OCI-LY3 (cell line): ENCODE data around the gene NAXE.
A peak's percentile ranks its signal among the peaks of the same experiment; 100 is the strongest.

Experiments
- H2AFZ ChIP-seq: fragments of 200-600, 300-600 bp; shearing (Covaris generic); 2 replicates; pipeline ENCODE4 v1.6.0; 2014; ENCODE audit warnings: antibody characterized with exemption, low read depth, low read length
- H3K27ac ChIP-seq: fragments of 200-600, 300-600 bp; sonication (generic); 2 replicates; pipeline ENCODE4 v1.5.1; 2014; ENCODE audit warnings: mild to moderate bottlenecking, low read length, moderate library complexity, mixed read lengths
- H3K27me3 ChIP-seq: fragments of 200-600, 300-600 bp; sonication (generic); 2 replicates; pipeline ENCODE4 v1.6.1; 2014; ENCODE audit warnings: low read depth, low read length, mixed read lengths
- H3K36me3 ChIP-seq: fragments of 200-600, 300-600 bp; sonication (generic); replicated peaks from 2 replicates; pipeline ENCODE3; 2014; ENCODE audit warnings: low read depth, low read length, mixed read lengths
- H3K4me1 ChIP-seq: fragments of 300-600, 200-600 bp; sonication (generic); 2 replicates; pipeline ENCODE4 v1.6.1; 2014; ENCODE audit warnings: low read length, mixed read lengths
- H3K4me2 ChIP-seq: fragments of 200-600, 300-600 bp; sonication (generic); 2 replicates; pipeline ENCODE4 v1.6.1; 2014; ENCODE audit warnings: low read length, mixed read lengths
- H3K4me3 ChIP-seq: fragments of 300-600, 200-600 bp; sonication (generic); 2 replicates; pipeline ENCODE4 v1.5.1; 2014; ENCODE audit warnings: antibody characterized with exemption, mild to moderate bottlenecking, low read length, moderate library complexity
- H3K79me2 ChIP-seq: fragments of 300-600, 200-600 bp; shearing (Covaris generic); 2 replicates; pipeline ENCODE4 v1.6.1; 2014; ENCODE audit warnings: mild to moderate bottlenecking, low read length, mixed read lengths
- H3K9ac ChIP-seq: fragments of 300-600, 200-600 bp; shearing (Covaris generic); 2 replicates; pipeline ENCODE4 v1.6.0; 2014; ENCODE audit warnings: mild to moderate bottlenecking, low read length, moderate library complexity
- H3K9me3 ChIP-seq: fragments of 200-600, 300-600 bp; shearing (Covaris generic); 2 replicates; pipeline ENCODE4 v1.6.1; 2014; ENCODE audit warnings: low read length, mixed read lengths; ENCODE audit not compliant: insufficient read depth
- H4K20me1 ChIP-seq: fragments of 200-600, 300-600 bp; sonication (generic); 2 replicates; pipeline ENCODE4 v1.6.1; 2016; ENCODE audit warnings: low read length, mixed read lengths; ENCODE audit not compliant: insufficient read depth
- EZH2phosphoT487 ChIP-seq: fragments of 200-600 bp; shearing (Covaris generic); IDR thresholded peaks from 2 replicates; pipeline ENCODE4 v1.6.1; 2018; ENCODE audit warnings: antibody characterized with exemption, mixed run types, low read depth
- TF ChIP-seq, protein P1 (sequence below): fragments of 200-600, 300-600 bp; sonication (generic); IDR thresholded peaks from 2 replicates; pipeline ENCODE4 v1.5.1; 2014; ENCODE audit warnings: antibody characterized with exemption, low read length, low read depth

NAXE gene

DNA sequence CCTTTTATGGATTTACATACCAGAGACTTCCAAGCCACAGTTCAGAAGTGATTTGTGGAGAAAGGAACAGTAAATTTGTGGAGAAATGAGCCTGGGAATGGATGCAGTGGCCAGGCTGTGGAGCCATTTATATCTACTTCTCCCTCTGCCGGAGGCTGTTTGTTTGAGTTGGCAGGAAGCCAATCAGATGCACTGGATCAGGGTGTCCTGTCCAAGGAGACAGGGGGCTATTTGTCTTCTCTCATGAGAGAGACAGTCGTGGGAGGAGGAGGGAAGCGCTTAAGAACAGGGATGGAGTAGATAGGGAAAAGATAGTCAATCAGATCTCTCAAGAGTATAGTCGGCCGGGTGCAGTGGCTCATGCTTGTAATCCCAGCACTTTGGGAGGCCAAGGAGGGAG is 24.9 kb downstream of the NAXE start:
- Histone ChIP-seq H3K27me3 (peaks cover 40% of the 10 kb centered on the region), H3K9ac (no peak overlapping the region), H3K79me2 (no peaks in the 10 kb centered on the region), H3K4me2 (no peak overlapping the region), H3K4me1 (peaks cover 10% of the 10 kb centered on the region), H3K36me3 (no peaks in the 10 kb centered on the region), H2AFZ (no peak overlapping the region), H4K20me1 (no peaks in the 10 kb centered on the region), H3K4me3 (no peak overlapping the region), H3K9me3 (no peaks in the 10 kb centered on the region), H3K27ac (no peak overlapping the region)
- no peak for TF ChIP-seq EZH2phosphoT487

DNA sequence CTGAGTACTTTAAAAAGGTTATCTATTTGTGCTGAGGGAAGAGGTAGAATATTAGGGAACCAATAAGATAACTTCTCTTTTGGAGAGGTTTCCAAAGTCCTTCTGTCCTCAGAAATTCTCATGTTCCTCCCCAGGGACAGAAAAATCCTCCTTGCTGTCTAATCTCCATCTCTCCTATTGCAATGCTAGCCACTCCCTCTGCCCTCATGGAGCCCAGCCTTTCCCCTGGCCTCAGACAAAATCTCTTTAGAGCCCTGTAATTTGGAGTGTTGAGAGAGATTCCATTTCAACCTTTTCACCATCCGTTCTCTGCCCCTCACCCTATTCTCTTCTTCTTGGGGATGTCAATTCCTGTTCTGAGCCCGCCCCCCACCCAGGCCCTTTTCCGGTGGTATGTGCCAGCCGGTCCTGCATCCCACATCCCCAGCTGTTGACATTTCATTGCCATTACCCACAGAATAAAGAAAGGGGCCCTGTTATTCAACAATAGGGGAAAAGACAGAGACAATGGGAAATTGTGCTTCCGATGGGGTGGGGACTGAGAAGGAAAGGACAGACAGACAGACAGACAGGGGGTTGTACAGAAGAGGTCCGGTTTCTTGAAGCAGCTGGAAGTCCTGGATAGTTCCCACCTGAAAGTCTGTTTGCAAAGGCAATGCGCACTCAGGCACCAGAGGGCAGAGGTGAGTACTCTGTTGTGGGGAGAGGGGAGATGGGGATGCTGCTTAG is 27.4 kb downstream of the NAXE start, which contains the start of gene HAPLN2:
Gene HAPLN2 (plus strand): TSS at position 563 of the 729 bp plus-strand sequence. CDS start 4,076 bp downstream, outside the sequence.
- Histone ChIP-seq H3K4me1 (peaks cover 10% of the 10 kb centered on the region), H2AFZ (no peak within 1 kb of the TSS), H3K9ac (no peak within 1 kb of the TSS), H3K27ac (no peak within 1 kb of the TSS), H3K4me3 (no peak within 1 kb of the TSS), H3K27me3 (peaks cover 29% of the 10 kb centered on the region), H3K79me2 (no peaks in the 10 kb centered on the region), H3K4me2 (peak within 1 kb of the TSS; percentile 17; the same call in 1 of the 2 replicates), H3K36me3 (no peaks in the 10 kb centered on the region), H3K9me3 (no peaks in the 10 kb centered on the region), H4K20me1 (no peaks in the 10 kb centered on the region)
- TF ChIP-seq, protein P1, sequence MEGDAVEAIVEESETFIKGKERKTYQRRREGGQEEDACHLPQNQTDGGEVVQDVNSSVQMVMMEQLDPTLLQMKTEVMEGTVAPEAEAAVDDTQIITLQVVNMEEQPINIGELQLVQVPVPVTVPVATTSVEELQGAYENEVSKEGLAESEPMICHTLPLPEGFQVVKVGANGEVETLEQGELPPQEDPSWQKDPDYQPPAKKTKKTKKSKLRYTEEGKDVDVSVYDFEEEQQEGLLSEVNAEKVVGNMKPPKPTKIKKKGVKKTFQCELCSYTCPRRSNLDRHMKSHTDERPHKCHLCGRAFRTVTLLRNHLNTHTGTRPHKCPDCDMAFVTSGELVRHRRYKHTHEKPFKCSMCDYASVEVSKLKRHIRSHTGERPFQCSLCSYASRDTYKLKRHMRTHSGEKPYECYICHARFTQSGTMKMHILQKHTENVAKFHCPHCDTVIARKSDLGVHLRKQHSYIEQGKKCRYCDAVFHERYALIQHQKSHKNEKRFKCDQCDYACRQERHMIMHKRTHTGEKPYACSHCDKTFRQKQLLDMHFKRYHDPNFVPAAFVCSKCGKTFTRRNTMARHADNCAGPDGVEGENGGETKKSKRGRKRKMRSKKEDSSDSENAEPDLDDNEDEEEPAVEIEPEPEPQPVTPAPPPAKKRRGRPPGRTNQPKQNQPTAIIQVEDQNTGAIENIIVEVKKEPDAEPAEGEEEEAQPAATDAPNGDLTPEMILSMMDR = peak; percentile 66
- TF ChIP-seq EZH2phosphoT487 = no peak

DNA sequence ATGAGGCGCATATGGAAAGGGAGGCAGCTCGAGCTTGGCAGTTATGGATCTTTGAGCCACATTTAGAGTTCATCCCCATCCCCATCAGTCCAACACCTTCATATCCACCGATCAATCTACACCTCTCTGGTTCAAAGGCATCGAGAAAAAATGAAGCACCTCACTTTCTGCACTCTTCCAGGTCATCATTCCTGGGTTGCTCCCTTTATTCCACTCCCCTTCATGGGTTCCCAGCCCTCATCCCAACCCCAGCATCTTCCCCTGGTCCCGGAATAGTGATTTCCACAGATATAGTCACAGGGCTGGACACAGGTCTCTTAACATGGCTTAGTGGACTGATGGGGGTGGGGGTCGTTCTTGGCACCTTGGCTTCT is 28.0 kb downstream of the NAXE start:
- peaks cover 10% of the 10 kb centered on the region for H3K4me1 ChIP-seq
- H3K4me3 ChIP-seq = no peak overlapping the region
- peak overlapping the region; percentile 17; the same call in 1 of the 2 replicates for H3K4me2 ChIP-seq
- H3K9ac ChIP-seq = no peak overlapping the region
- no peak overlapping the region for H3K27ac ChIP-seq
- H3K36me3 ChIP-seq = no peaks in the 10 kb centered on the region
- H4K20me1 ChIP-seq = no peaks in the 10 kb centered on the region
- H2AFZ ChIP-seq = no peak overlapping the region
- H3K27me3 ChIP-seq = peaks cover 29% of the 10 kb centered on the region
- TF ChIP-seq, protein P1 = no peak
- no peak for TF ChIP-seq EZH2phosphoT487
- no peaks in the 10 kb centered on the region for H3K79me2 ChIP-seq
- H3K9me3 ChIP-seq = no peaks in the 10 kb centered on the region

DNA sequence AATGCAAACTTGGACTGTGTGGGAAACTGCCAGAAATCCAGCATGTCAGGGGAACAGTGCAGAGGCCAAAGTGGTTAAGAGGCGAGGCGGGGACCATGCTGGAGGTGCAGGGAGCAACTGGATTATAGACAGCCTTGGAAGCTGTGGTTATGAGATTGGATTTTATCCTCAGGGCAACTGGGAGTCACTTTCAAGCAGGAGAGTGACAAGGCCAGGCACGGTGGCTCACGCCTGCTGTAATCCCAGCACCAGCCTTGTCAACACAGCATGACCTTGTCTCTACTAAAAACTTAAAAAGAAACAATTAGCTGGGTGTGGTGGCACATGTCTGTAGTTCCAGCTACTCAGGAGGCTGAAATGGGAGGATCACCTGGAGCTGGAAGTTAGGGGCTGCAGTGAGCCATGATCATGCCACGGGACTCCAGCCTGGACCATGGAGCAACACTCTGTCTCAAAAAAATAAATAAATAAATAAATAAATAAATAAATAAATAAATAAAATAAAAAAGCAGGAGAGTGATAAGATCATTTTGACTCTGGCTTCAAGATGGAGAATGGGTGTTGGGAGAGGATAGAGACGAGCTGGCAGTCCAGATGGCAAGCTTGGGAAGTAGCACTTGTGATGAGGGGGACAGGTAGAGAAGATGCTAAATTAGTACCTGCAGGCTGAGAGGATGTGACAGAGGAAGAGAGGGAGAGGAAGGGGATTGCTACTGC is 31.2 kb downstream of the NAXE start:
- Histone ChIP-seq H3K27ac (no peak overlapping the region), H3K4me1 (peaks cover 10% of the 10 kb centered on the region), H4K20me1 (no peaks in the 10 kb centered on the region), H3K9me3 (no peaks in the 10 kb centered on the region), H2AFZ (no peak overlapping the region; the same call in 1 of the 2 replicates), H3K4me2 (no peak overlapping the region), H3K27me3 (peaks cover 26% of the 10 kb centered on the region), H3K79me2 (no peaks in the 10 kb centered on the region), H3K4me3 (no peak overlapping the region), H3K36me3 (no peaks in the 10 kb centered on the region), H3K9ac (no peak overlapping the region)
- no peak for TF ChIP-seq EZH2phosphoT487
- TF ChIP-seq, protein P1 = no peak
